Ovary (tissue), 3 donors: ENCODE data around the gene EDC3.

Source experiments
- CTCF ChIP-seq, 3 donors: fragments of 450-650 bp in 2 of 3; fragments of 200-600 bp in 1 of 3; IDR thresholded peaks; one replicate each; pipeline versions ENCODE4 v1.5.1 to v1.8.0; 2016 to 2022; ENCODE audit warnings: antibody characterized with exemption in 3 of 3, mild to moderate bottlenecking in 1 of 3
- EP300 ChIP-seq: sonication (generic); formaldehyde crosslinking; IDR thresholded peaks from one replicate; pipeline ENCODE4 v1.6.1; 2017; ENCODE audit warnings: antibody characterized with exemption
- donor health status: DM: no; HTN: no; CAD: no.

DNA sequence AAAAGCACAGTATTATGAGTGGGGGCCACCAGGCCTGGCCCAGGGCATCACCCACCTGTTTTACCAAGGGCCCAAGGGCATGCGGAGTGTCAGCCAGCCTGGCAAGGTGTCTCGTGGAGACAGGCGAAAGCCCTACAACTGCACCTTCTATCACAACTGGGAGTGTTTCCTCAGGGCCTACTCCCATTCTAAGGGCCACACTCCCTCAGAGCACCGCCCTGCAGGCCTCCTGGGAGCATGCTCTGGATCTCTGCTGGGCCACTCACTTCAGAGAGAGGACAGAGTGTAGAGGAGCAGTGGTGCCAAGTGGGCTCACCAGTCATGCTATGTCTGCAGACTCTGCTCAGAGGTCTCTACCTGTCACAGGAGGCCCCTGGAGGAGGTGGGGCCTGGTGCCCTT lies 101.4 kb downstream of the EDC3 start:
- TF ChIP-seq CTCF (IDR thresholded peaks at IDR 0.05) (no peak), EP300 (no peak)
